Tongue (tissue), 3 donors: ENCODE measurements around the gene SIRPD. TPM values are rescaled to one million over a fixed set of nuclear protein-coding genes. Genes with fewer than 3 reads are reported as not detected.
A peak's percentile ranks its signal among the peaks of the same experiment; 100 is the strongest.

Experiments used
- DNase-seq: peaks from one replicate; pipeline ENCODE4 v3.0.0-alpha.2; 2015
- small RNA-seq: library from RNA; depleted of rRNA; stranded (forward); fragments of <200 nt; gene quantifications from one replicate; pipeline ENCODE3, GENCODE V24; 2014; ENCODE audit warnings: low replicate concordance
- total RNA-seq: library from RNA; depleted of rRNA; stranded (reverse); fragments of >200 nt; gene quantifications from one replicate; pipeline ENCODE4 v1.2.3, GENCODE V29; 2014

Gene SIRPD
- total RNA-seq, 1 donor from 2014 or later, result not detected

- no peak for DNase-seq
Measured at GRCh38 chr20:1493536-1493935, 64.0 kb downstream of the SIRPD start.

DNA sequence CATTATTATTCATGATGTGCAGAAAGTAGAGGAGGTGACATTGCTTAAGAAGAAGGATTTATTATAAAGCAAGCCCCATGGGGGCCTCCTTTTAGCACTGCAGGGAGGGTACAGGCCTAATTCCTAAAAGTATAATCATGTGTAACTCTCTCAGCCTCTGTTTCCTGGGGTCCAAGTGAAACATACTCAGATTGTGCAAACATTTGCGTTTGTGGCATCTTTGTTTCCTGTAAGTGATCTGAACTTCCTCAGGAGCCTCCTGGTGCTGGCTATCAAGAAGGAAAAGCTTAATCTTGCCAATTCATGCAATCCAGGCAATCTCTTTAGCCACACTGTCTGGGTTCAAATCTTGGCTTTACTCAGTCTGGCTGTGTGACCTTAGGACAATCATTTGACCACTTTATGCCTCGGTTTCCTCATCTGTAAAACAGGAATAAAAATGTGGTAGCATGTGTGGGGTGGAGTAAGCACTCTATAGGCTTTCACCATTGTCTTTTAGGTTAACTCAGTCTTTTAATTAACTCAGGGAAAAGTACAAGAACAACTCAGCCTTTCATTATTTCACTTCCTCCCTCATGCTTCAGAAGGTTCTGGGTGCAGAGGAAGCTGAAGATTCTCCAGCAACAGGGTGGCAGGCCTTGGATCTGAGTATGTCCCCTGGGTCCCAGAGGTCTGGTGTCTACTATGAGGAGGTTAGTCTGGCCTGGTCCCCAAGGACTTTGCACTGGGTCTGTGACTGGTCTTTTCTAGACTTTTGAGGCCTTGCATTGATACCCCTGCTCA, 65.5 kb downstream of the SIRPD start:
- no peak for DNase-seq

DNA sequence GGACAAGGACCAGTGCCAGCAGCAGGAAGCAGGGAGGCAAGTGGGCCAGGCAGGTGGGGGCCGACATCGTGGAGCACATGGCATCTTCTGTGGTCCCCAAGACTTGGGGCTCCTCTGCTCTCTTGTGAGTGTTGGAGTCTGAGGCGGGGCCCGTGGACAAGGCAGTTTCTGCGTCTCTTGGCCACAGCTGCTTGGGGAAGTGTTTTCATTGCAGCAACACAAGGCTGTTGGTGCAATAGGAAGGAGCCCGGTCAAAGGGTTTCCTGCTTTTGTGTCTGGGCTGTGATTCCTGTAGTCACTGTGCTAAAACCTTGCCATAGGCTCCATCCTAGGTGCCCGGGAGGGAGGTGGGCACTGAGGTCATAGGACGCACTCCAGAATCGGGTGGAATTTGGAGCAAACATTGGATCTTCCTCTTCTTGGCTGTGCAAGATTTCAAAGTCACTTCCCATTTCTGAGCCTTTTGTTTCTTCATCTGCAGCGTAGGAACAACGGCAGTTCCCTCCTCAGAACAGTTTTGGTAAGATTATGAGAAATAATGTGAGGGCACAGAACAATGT, 66.1 kb downstream of the SIRPD start, which contains the start of gene SIRPB2:
Gene SIRPB2 (minus strand): TSS at position 140 of the 560 bp plus-strand sequence. CDS start 61 bp downstream, at position 79.
- peak; percentile 3 for DNase-seq

DNA sequence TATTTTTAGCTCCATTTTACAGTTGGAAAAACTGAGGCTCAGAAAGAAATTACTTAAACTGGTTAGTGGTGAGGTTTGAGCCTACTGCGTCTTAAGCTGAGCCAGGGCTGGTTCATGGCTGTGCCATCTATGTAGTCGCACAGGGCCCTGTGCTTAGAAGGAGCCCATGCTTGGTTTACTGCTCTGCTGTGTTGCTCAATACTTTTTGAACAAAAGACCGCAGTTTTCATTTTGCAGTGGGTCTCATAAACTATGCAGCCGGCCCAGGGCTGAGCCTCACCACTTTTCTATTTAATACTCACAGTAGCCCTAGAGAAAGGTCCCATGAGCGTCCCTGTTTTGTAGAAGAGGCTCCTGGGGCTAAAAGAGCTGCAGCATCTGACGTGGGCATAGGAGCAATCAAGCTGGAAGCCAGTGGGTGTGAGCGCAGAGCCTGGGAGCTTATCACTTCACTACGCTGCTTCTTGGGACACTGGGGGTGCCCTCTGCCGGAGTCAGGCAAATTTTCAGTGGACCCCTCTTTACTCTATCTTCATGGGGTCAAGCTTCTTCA, 66.8 kb downstream of the SIRPD start:
- DNase-seq, result no peak

GRCh38 chr20:1489764-1490436, 67.6 kb downstream of the SIRPD start:
- DNase-seq, result no peak

GRCh38 chr20:1489325-1489724, 68.2 kb downstream of the SIRPD start:
- DNase-seq, result no peak

GRCh38 chr20:1486566-1486965, 70.9 kb downstream of the SIRPD start:
- DNase-seq, result no peak

- DNase-seq, result no peak
Measured at GRCh38 chr20:1484438-1485116, 72.9 kb downstream of the SIRPD start.

Small RNA genes within 50 kb of the gene (small RNA-seq; reads per million reads assigned to genes)
- not detected for gene RNU6-917P

Other genes with a start within 250 kb of the SIRPD start
- 3.6 TPM for gene SDCBP2, start 228.6 kb downstream of the SIRPD start, total RNA-seq
- gene FKBP1A, start 164.7 kb downstream of the SIRPD start, total RNA-seq, result 108 TPM
- gene NSFL1C, start 90.9 kb downstream of the SIRPD start, total RNA-seq, result 28.5 TPM
- 0.51 TPM for gene SIRPB2, start 66.3 kb downstream of the SIRPD start, total RNA-seq
- gene SIRPB1, start 62.3 kb upstream of the SIRPD start, total RNA-seq, result 0.82 TPM
- gene SIRPG, start 100.1 kb upstream of the SIRPD start, total RNA-seq, result not detected